Lower lobe of right lung (tissue), 2 donors: ENCODE results near the gene NUP43. TPM values are rescaled to one million over a fixed set of nuclear protein-coding genes. Genes with fewer than 3 reads are reported as not detected.
A peak's percentile ranks its signal among the peaks of the same experiment; 100 is the strongest.

ENCODE experiments used
- ATAC-seq, 2 donors: fragments of 200-7000 bp; cut with Tn5 transposase; one replicate each; pipeline ENCODE4 v1.9.1; 2020 to 2022; ENCODE audit warnings: mild to moderate bottlenecking in 2 of 2, moderate library complexity in 2 of 2
- DNase-seq: peaks from one replicate; pipeline ENCODE4 v3.0.0-alpha.2; 2020
- H3K27ac ChIP-seq: fragments of 200-600 bp; one replicate; pipeline ENCODE4 v1.8.0; 2022
- H3K27me3 ChIP-seq: fragments of 200-600 bp; one replicate; pipeline ENCODE4 v1.8.0; 2022; ENCODE audit warnings: low read depth
- H3K36me3 ChIP-seq: fragments of 200-600 bp; one replicate; pipeline ENCODE4 v1.8.0; 2022; ENCODE audit warnings: mild to moderate bottlenecking
- H3K4me1 ChIP-seq: fragments of 200-600 bp; one replicate; pipeline ENCODE4 v1.8.0; 2022
- H3K4me3 ChIP-seq: fragments of 200-600 bp; one replicate; pipeline ENCODE4 v1.8.0; 2022; ENCODE audit warnings: mild to moderate bottlenecking
- H3K9me3 ChIP-seq: fragments of 200-600 bp; one replicate; pipeline ENCODE4 v1.8.0; 2022
- intact Hi-C: fragments of 100-400 bp; cut with DNase I; formaldehyde crosslinking; loops from one replicate; pipeline ENCODE4 v1.11.0; 2022
- total RNA-seq: library from RNA; stranded (reverse); fragmentation: NEBNext Ultra II Directional; extraction: Animal tissue kit (Norgen Biotek cat#: 25700); gene quantifications from one replicate; pipeline ENCODE4 v1.2.1, GENCODE V29; 2021
- TF ChIP-seq, protein P1 (sequence below): fragments of 200-600 bp; IDR thresholded peaks from one replicate; pipeline ENCODE4 v1.8.0; 2022; ENCODE audit warnings: antibody characterized with exemption, mild to moderate bottlenecking
- donor health status: DM: no; HTN: yes; CAD: no; lungs with severe emphysema.

Gene NUP43
- total RNA-seq, 1 donor from 2014 or later = 22.0 TPM

- DNase-seq = no peak
- no peak overlapping the region for H3K27ac ChIP-seq
- intact Hi-C loops = no loop called here
- peaks cover 58% of the 10 kb centered on the region for H3K36me3 ChIP-seq
- no peak overlapping the region for H3K4me3 ChIP-seq
- no peaks in the 10 kb centered on the region for H3K27me3 ChIP-seq
- no peaks in the 10 kb centered on the region for H3K9me3 ChIP-seq
- TF ChIP-seq, protein P1, sequence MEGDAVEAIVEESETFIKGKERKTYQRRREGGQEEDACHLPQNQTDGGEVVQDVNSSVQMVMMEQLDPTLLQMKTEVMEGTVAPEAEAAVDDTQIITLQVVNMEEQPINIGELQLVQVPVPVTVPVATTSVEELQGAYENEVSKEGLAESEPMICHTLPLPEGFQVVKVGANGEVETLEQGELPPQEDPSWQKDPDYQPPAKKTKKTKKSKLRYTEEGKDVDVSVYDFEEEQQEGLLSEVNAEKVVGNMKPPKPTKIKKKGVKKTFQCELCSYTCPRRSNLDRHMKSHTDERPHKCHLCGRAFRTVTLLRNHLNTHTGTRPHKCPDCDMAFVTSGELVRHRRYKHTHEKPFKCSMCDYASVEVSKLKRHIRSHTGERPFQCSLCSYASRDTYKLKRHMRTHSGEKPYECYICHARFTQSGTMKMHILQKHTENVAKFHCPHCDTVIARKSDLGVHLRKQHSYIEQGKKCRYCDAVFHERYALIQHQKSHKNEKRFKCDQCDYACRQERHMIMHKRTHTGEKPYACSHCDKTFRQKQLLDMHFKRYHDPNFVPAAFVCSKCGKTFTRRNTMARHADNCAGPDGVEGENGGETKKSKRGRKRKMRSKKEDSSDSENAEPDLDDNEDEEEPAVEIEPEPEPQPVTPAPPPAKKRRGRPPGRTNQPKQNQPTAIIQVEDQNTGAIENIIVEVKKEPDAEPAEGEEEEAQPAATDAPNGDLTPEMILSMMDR = no peak
- ATAC-seq = no peak
- no peaks in the 10 kb centered on the region for H3K4me1 ChIP-seq
These were observed 20.5 kb downstream of the NUP43 start for GRCh38 chr6:149725785-149726184.

GRCh38 chr6:149723771-149724417 is 22.4 kb downstream of the NUP43 start:
- peaks cover 39% of the 10 kb centered on the region for H3K36me3 ChIP-seq
- H3K9me3 ChIP-seq = no peaks in the 10 kb centered on the region
- peak; percentile 90 to 92 for ATAC-seq
- H3K27ac ChIP-seq = no peak overlapping the region
- peaks cover under 1% of the 10 kb centered on the region for H3K4me1 ChIP-seq
- H3K27me3 ChIP-seq = no peaks in the 10 kb centered on the region
- DNase-seq = no peak
- TF ChIP-seq, protein P1 = peak; percentile 71
- intact Hi-C loops = no loop called here
- no peak overlapping the region for H3K4me3 ChIP-seq

DNA sequence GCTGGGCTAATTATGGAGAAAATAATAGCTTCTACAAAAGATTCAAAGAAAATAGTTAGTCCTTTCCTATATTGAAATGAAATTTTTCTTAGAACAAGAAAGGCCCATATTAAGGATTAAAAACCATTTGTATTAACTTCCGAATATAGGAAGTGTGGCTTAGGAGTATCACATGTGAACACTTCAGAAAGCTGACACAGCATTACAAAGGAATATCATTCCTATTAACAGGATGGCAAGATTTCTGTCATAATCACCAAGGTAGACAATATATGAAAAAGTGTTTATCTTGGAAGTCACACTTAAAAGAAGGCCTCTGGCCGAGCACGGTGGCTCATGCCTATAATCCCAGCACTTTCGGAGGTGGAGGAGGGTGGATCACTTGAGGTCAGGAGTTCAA is 23.1 kb downstream of the NUP43 start:
- no peaks in the 10 kb centered on the region for H3K9me3 ChIP-seq
- H3K4me3 ChIP-seq = no peak overlapping the region
- ATAC-seq (no peak), DNase-seq (no peak)
- TF ChIP-seq, protein P1 = no peak
- H3K27me3 ChIP-seq = no peaks in the 10 kb centered on the region
- no peak overlapping the region for H3K27ac ChIP-seq
- intact Hi-C loops = no loop called here
- peaks cover 5% of the 10 kb centered on the region for H3K4me1 ChIP-seq
- peaks cover 33% of the 10 kb centered on the region for H3K36me3 ChIP-seq

DNA sequence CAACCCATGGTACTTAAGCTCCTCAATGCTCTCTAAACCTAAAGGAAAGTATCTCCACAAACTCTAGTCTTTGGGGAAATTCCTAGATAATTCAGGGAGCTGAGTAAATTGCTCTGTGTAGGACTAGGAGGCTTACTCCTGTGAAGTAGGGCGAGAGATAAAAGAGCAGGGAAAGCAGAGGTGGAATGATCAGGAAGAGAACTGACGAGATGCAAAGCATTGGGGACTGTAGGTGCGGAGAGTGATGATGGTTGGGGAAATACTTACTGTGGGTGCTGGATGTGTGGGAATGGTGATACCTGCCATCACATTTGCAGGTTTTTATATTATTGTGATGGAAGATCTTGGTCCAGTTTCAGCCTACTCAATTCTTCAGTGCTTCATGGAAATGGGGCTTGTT is 26.8 kb downstream of the NUP43 start:
- Histone ChIP-seq H3K4me3 (no peak overlapping the region), H3K4me1 (peaks cover 33% of the 10 kb centered on the region), H3K36me3 (no peaks in the 10 kb centered on the region), H3K9me3 (no peaks in the 10 kb centered on the region), H3K27ac (no peak overlapping the region), H3K27me3 (no peaks in the 10 kb centered on the region)
- TF ChIP-seq, protein P1 = no peak
- no peak for ATAC-seq
- intact Hi-C loops = no loop called here
- no peak for DNase-seq

GRCh38 chr6:149717588-149718458 is 28.5 kb downstream of the NUP43 start, which contains the start of gene LATS1:
Gene LATS1, minus strand, starts transcription at chr6:149718101. Its CDS starts 15,975 bp downstream, at chr6:149702126.
- Histone ChIP-seq H3K36me3 (no peaks in the 10 kb centered on the region), H3K27me3 (no peaks in the 10 kb centered on the region), H3K9me3 (no peaks in the 10 kb centered on the region), H3K27ac (peak within 1 kb of the TSS; percentile 99), H3K4me1 (peaks cover 36% of the 10 kb centered on the region), H3K4me3 (peak within 1 kb of the TSS; percentile 92)
- intact Hi-C loops = no loop called here
- ATAC-seq (peak; percentile 97), DNase-seq (peak; percentile 95)
- TF ChIP-seq, protein P1 = no peak
